Stimulated activated naive CD8-positive, alpha-beta T cell treated with anti-CD3 and anti-CD28 coated beads, Interleukin-15, Interleukin-2, amounts not matched to agents 100 ng/mL and 50 ng/mL, for 24 hours (primary cell): Measurements from ENCODE around the gene PPP6R3.

Source experiments
- H3K27ac Mint-ChIP-seq: one replicate; pipeline ENCODE4 v1.8.0; 2021; ENCODE audit warnings: mild to moderate bottlenecking, mixed read lengths
- H3K27me3 Mint-ChIP-seq: one replicate; pipeline ENCODE4 v1.8.0; 2021; ENCODE audit warnings: mixed read lengths
- H3K36me3 Mint-ChIP-seq: one replicate; pipeline ENCODE4 v1.8.0; 2021; ENCODE audit warnings: low read depth, mixed read lengths
- H3K4me1 Mint-ChIP-seq: one replicate; pipeline ENCODE4 v1.8.0; 2021; ENCODE audit warnings: low read depth, mixed read lengths
- H3K4me3 Mint-ChIP-seq: one replicate; pipeline ENCODE4 v1.8.0; 2021; ENCODE audit warnings: mild to moderate bottlenecking, mixed read lengths
- H3K9me3 Mint-ChIP-seq: one replicate; pipeline ENCODE4 v1.8.0; 2021; ENCODE audit warnings: mixed read lengths

Gene PPP6R3, protein sequence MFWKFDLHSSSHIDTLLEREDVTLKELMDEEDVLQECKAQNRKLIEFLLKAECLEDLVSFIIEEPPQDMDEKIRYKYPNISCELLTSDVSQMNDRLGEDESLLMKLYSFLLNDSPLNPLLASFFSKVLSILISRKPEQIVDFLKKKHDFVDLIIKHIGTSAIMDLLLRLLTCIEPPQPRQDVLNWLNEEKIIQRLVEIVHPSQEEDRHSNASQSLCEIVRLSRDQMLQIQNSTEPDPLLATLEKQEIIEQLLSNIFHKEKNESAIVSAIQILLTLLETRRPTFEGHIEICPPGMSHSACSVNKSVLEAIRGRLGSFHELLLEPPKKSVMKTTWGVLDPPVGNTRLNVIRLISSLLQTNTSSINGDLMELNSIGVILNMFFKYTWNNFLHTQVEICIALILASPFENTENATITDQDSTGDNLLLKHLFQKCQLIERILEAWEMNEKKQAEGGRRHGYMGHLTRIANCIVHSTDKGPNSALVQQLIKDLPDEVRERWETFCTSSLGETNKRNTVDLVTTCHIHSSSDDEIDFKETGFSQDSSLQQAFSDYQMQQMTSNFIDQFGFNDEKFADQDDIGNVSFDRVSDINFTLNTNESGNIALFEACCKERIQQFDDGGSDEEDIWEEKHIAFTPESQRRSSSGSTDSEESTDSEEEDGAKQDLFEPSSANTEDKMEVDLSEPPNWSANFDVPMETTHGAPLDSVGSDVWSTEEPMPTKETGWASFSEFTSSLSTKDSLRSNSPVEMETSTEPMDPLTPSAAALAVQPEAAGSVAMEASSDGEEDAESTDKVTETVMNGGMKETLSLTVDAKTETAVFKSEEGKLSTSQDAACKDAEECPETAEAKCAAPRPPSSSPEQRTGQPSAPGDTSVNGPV

DNA sequence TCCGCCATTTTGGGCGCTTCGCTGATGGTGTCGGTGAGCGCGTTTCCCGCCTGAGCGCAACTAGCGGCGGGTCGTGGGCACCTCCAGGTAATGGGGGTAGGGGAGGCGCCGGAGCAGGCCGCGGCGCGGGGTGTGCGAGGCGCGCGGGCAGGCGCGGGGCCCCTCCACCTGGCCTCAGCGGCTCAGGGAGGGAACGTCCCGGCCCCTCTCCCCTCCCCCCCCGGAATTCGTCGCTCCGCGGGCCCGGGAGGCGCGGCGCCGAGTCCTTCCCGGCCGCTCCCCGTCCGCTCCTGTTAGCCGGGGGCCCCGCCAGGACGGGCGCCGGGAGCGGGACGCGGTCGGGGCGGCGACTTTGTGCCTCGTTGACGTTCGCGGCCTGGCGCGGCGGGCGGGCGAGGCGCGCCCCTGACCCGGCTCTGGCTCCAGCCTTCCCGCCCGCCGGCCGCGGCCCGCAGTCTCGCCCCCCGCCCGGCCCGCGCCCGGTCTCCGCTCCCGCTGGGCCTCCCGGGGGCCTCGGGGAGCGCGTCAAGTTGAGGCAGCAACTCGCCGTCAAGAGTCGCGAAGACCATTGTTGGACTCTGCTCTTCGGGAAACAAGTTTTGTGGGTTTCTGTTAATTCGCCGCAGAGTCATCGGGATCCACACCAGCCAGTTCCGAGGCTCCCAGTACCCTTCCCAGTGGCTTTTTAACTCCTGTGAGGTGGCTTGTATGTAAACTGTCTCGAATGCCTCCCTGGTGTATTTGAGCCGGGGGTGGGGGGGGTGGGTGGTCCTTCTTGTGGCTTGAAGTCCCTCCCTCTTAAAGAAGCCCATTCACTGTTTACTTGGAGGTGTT is at the start of gene PPP6R3:
Gene PPP6R3 (plus strand): TSS at position 12 of the 834 bp plus-strand sequence. CDS start 76,913 bp downstream, outside the sequence.
- H3K36me3 Mint-ChIP-seq, result peaks cover 5% of the 10 kb centered on the region
- H3K4me3 Mint-ChIP-seq, result peak within 1 kb of the TSS; percentile 92
- peak within 1 kb of the TSS; percentile 87 for H3K27ac Mint-ChIP-seq
- no peaks in the 10 kb centered on the region for H3K27me3 Mint-ChIP-seq
- H3K4me1 Mint-ChIP-seq, result peaks cover 48% of the 10 kb centered on the region
- no peaks in the 10 kb centered on the region for H3K9me3 Mint-ChIP-seq

DNA sequence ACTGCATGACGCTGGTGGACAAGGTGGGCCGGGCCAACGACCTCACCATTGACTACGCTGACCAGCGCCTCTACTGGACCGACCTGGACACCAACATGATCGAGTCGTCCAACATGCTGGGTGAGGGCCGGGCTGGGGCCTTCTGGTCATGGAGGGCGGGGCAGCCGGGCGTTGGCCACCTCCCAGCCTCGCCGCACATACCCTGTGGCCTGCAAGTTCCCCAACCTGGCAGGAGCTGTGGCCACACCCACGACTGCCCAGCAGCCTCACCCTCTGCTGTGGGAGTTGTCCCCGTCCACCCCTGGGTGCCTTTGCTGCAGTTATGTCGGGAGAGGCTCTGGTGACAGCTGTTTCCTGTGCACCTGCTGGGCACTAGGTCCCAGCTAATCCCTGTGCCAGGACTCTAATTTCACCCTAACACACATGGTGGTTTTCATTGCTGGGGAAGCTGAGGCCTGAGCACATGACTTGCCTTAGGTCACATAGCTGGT is 49.0 kb upstream of the PPP6R3 start:
- Mint-ChIP-seq H3K9me3 (no peaks in the 10 kb centered on the region), H3K27ac (no peak overlapping the region), H3K4me1 (no peaks in the 10 kb centered on the region), H3K4me3 (no peak overlapping the region), H3K36me3 (peaks cover 8% of the 10 kb centered on the region), H3K27me3 (no peaks in the 10 kb centered on the region)

- Mint-ChIP-seq H3K4me3 (no peak overlapping the region), H3K27me3 (no peaks in the 10 kb centered on the region), H3K36me3 (peaks cover 3% of the 10 kb centered on the region), H3K27ac (no peak overlapping the region), H3K4me1 (peaks cover 5% of the 10 kb centered on the region), H3K9me3 (no peaks in the 10 kb centered on the region)
Observed at GRCh38 chr11:68412593-68413475, 47.7 kb upstream of the PPP6R3 start.

DNA sequence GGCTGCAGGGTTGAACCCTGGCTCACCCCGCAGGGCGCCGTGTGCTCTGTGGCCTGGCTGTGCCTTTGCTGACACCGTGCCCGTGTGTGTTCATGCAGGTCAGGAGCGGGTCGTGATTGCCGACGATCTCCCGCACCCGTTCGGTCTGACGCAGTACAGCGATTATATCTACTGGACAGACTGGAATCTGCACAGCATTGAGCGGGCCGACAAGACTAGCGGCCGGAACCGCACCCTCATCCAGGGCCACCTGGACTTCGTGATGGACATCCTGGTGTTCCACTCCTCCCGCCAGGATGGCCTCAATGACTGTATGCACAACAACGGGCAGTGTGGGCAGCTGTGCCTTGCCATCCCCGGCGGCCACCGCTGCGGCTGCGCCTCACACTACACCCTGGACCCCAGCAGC is 47.0 kb upstream of the PPP6R3 start:
- no peak overlapping the region for H3K27ac Mint-ChIP-seq
- H3K36me3 Mint-ChIP-seq, result peaks cover under 1% of the 10 kb centered on the region
- no peaks in the 10 kb centered on the region for H3K27me3 Mint-ChIP-seq
- no peaks in the 10 kb centered on the region for H3K9me3 Mint-ChIP-seq
- no peak overlapping the region for H3K4me3 Mint-ChIP-seq
- peaks cover 5% of the 10 kb centered on the region for H3K4me1 Mint-ChIP-seq

DNA sequence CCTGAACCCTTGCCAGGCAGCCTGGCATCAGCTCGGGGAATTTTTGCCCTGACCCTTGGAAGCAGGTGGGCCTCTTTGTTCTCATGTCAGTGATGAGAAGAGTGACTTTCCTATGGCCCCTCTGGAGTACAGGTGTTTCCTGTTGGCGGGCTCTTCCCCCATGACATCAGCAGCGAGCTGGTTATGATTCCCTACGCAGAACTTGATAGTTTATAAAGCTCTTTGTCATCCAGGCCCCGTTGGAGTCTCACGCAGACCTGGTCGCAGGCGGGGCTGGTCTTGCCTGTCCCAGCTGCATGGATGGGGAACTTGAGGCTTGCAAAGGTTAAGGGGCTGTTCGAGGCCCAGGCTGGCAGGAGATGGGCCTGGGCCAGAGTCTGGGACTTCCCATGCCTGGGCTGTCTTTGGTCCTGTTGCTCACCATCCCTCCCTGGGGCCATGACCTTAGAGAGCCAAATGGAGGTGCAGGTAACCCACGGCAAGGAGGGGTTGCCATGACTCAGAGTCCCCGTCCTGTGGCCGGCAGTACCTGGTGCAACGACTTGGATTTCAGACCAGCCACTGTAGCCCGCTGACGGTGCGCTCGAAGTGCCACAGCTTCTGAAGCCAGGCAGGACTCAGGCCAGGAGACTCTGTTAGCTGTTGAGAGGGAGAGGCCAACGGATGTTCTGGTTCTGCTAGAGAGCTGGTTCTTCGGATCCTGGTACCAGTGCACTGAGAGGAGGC is 45.9 kb upstream of the PPP6R3 start:
- Mint-ChIP-seq H3K36me3 (no peaks in the 10 kb centered on the region), H3K4me1 (peaks cover 5% of the 10 kb centered on the region), H3K27ac (no peak overlapping the region), H3K27me3 (no peaks in the 10 kb centered on the region), H3K4me3 (no peak overlapping the region), H3K9me3 (no peaks in the 10 kb centered on the region)

DNA sequence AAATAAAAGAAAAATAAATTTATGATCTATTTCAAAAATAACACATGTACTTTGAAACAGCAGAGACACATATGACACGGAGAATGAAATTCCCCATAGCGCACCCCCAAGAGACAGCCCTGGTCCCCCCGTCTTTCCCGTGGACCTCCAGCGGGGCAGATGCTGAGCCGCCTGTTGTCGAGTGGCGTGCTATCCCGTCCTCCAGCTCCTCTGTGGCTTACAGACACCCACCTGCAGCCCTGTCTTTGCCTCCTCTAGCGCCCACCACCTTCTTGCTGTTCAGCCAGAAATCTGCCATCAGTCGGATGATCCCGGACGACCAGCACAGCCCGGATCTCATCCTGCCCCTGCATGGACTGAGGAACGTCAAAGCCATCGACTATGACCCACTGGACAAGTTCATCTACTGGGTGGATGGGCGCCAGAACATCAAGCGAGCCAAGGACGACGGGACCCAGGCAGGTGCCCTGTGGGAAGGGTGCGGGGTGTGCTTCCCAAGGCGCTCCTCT is 44.4 kb upstream of the PPP6R3 start:
- no peak overlapping the region for H3K4me3 Mint-ChIP-seq
- H3K36me3 Mint-ChIP-seq, result peaks cover 4% of the 10 kb centered on the region
- H3K9me3 Mint-ChIP-seq, result no peaks in the 10 kb centered on the region

DNA sequence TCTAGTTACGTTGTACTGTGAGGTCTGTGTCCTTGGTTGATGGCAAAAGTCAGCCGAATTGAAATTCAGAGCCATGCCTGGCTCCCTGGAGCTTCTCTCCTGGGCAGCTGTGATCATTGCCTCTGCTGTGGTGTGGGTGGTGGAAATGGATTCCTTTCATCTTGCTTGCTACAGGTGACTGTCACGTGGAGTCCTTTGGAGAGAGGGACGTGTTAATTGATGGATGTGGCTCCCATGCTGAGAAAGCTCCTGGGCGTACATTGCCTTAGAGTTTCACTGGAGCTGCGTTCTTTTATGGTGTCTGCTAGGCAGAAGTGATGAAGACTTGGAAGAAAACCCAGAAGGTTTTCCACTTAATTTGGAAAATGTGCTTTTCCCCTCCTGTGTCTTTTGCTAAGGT is 41.9 kb upstream of the PPP6R3 start:
- Mint-ChIP-seq H3K27me3 (no peaks in the 10 kb centered on the region), H3K4me3 (no peak overlapping the region), H3K9me3 (no peaks in the 10 kb centered on the region), H3K4me1 (peaks cover 5% of the 10 kb centered on the region), H3K36me3 (peaks cover 4% of the 10 kb centered on the region), H3K27ac (no peak overlapping the region)

More for the DNA sequence above, 44.4 kb upstream of the PPP6R3 start:
- no peak overlapping the region for H3K27ac Mint-ChIP-seq
- H3K27me3 Mint-ChIP-seq, result no peaks in the 10 kb centered on the region
- H3K4me1 Mint-ChIP-seq, result peaks cover 5% of the 10 kb centered on the region

- no peak overlapping the region for H3K27ac Mint-ChIP-seq
- peaks cover 4% of the 10 kb centered on the region for H3K36me3 Mint-ChIP-seq
- no peak overlapping the region for H3K4me3 Mint-ChIP-seq
- H3K9me3 Mint-ChIP-seq, result no peaks in the 10 kb centered on the region
- peaks cover 5% of the 10 kb centered on the region for H3K4me1 Mint-ChIP-seq
- H3K27me3 Mint-ChIP-seq, result no peaks in the 10 kb centered on the region
Observed at GRCh38 chr11:68420171-68420570, 40.4 kb upstream of the PPP6R3 start.

GRCh38 chr11:68423481-68423880 is 37.1 kb upstream of the PPP6R3 start:
- Mint-ChIP-seq H3K9me3 (no peaks in the 10 kb centered on the region), H3K27ac (no peak overlapping the region)

GRCh38 chr11:68424101-68424632 is 36.4 kb upstream of the PPP6R3 start:
- no peaks in the 10 kb centered on the region for H3K27me3 Mint-ChIP-seq
- H3K36me3 Mint-ChIP-seq, result peaks cover 14% of the 10 kb centered on the region
- H3K4me1 Mint-ChIP-seq, result no peaks in the 10 kb centered on the region
- H3K9me3 Mint-ChIP-seq, result peaks cover 2% of the 10 kb centered on the region
- no peak overlapping the region for H3K27ac Mint-ChIP-seq
- no peak overlapping the region for H3K4me3 Mint-ChIP-seq

More at GRCh38 chr11:68423481-68423880, 37.1 kb upstream of the PPP6R3 start:
- Mint-ChIP-seq H3K4me1 (no peaks in the 10 kb centered on the region), H3K4me3 (no peak overlapping the region), H3K36me3 (peaks cover 9% of the 10 kb centered on the region), H3K27me3 (no peaks in the 10 kb centered on the region)

GRCh38 chr11:68424981-68425865 is 35.3 kb upstream of the PPP6R3 start:
- H3K27ac Mint-ChIP-seq, result no peak overlapping the region
- no peak overlapping the region for H3K4me3 Mint-ChIP-seq
- H3K9me3 Mint-ChIP-seq, result peaks cover 8% of the 10 kb centered on the region
- H3K4me1 Mint-ChIP-seq, result no peaks in the 10 kb centered on the region
- H3K27me3 Mint-ChIP-seq, result no peaks in the 10 kb centered on the region
- peaks cover 24% of the 10 kb centered on the region for H3K36me3 Mint-ChIP-seq

- Mint-ChIP-seq H3K9me3 (peaks cover 8% of the 10 kb centered on the region), H3K4me1 (no peaks in the 10 kb centered on the region), H3K27ac (no peak overlapping the region), H3K36me3 (peaks cover 26% of the 10 kb centered on the region), H3K27me3 (no peaks in the 10 kb centered on the region), H3K4me3 (no peak overlapping the region)
Observed at GRCh38 chr11:68425866-68426380, 34.6 kb upstream of the PPP6R3 start.
